Heart left ventricle (tissue), 16 donors: ENCODE measurements around the gene SLFN5. TPM values are rescaled to one million over a fixed set of nuclear protein-coding genes. Genes with fewer than 3 reads are reported as not detected.

Experiments used
- ATAC-seq, 4 donors: fragments of 200-7000 bp; cut with Tn5 transposase; one replicate each; pipeline ENCODE4 v1.9.1; 2020 to 2022; ENCODE audit warnings: moderate library complexity in 4 of 4, mild to moderate bottlenecking in 3 of 4, moderate number of reproducible peaks in 1 of 4
- DNase-seq, 5 donors: peaks; one replicate each; pipeline ENCODE4 v3.0.0-alpha.2; 2020
- H3K27ac ChIP-seq, 12 donors: fragments of 200-600 bp; sonication (generic) in 4 of 12; one replicate each; pipeline versions ENCODE4 v1.5.0 to v1.8.0; 2016 to 2022; ENCODE audit warnings: mild to moderate bottlenecking in 2 of 12
- H3K27me3 ChIP-seq, 9 donors: fragments of 200-600 bp; sonication (generic) in 2 of 9; one replicate each; pipeline versions ENCODE4 v1.5.1 to v1.8.0; 2016 to 2022; ENCODE audit warnings: mild to moderate bottlenecking in 3 of 9
- H3K36me3 ChIP-seq, 9 donors: fragments of 200-600 bp; sonication (generic) in 2 of 9; one replicate each; pipeline versions ENCODE4 v1.5.0 to v1.8.0; 2018 to 2022; ENCODE audit warnings: mild to moderate bottlenecking in 2 of 9
- H3K4me1 ChIP-seq, 12 donors: fragments of 200-600 bp; sonication (generic) in 4 of 12; one replicate each; pipeline versions ENCODE4 v1.5.0 to v1.8.0; 2016 to 2022; ENCODE audit warnings: mild to moderate bottlenecking in 3 of 12
- H3K4me3 ChIP-seq, 12 donors: fragments of 200-600 bp; sonication (generic) in 4 of 12; one replicate each; pipeline versions ENCODE4 v1.5.0 to v1.8.0; 2017 to 2022; ENCODE audit warnings: mild to moderate bottlenecking in 9 of 12, moderate library complexity in 4 of 12
- H3K9me3 ChIP-seq, 12 donors: fragments of 200-600 bp; sonication (generic) in 4 of 12; one replicate each; pipeline versions ENCODE4 v1.5.0 to v1.8.0; 2016 to 2022; ENCODE audit warnings: mild to moderate bottlenecking in 1 of 12
- CTCF ChIP-seq, 12 donors: fragments of 200-600 bp; sonication (generic) in 4 of 12; IDR thresholded peaks; one replicate each; pipeline versions ENCODE4 v1.5.0 to v1.8.0; 2018 to 2022; ENCODE audit warnings: antibody characterized with exemption in 12 of 12, mild to moderate bottlenecking in 5 of 12
- POLR2A ChIP-seq, 2 donors: fragments of 450-650 bp; IDR thresholded peaks; one replicate each; pipeline ENCODE4 v1.6.1; 2017; ENCODE audit warnings: antibody characterized with exemption in 2 of 2, mild to moderate bottlenecking in 2 of 2, moderate library complexity in 2 of 2
- WGBS, 4 donors: extraction: QIAGEN DNeasy Blood & Tissue Kit in 2 of 4; methylation state at CpG; one replicate each; pipeline versions ENCODE4 v1.1.5 to v1.1.7; 2013 to 2018; 5-methylcytosine and 5-hydroxymethylcytosine counted together
- intact Hi-C, 10 donors: fragments of 100-400 bp; cut with DNase I; formaldehyde crosslinking; loops; one replicate each; pipeline versions ENCODE4 v1.11.1 to v1.14.2; 2022
- polyA plus RNA-seq, 2 donors: library from polyadenylated mRNA; stranded (reverse); fragments of 200-250 nt; gene quantifications; one replicate each; pipeline ENCODE4 v1.2.3, GENCODE V29; 2013
- total RNA-seq, 9 donors: library from RNA; depleted of rRNA in 2 of 9; stranded (reverse); fragments of >200 nt in 2 of 9; fragmentation: NEBNext Ultra II Directional in 3 of 9; extraction: Animal tissue kit (Norgen Biotek cat#: 25700) in 3 of 9; gene quantifications; one replicate each; pipeline versions ENCODE4 v1.1.0 to v1.2.4, GENCODE V29; 2016 to 2023
- donor health status: ischemic (EF 13 %, LVEDD 7.1; RV severe dilation, severe dysfunction).
- donor health status: healthy with polysubstance abuse.
- donor health status: DM: no; HTN: yes; CAD: no.
- donor health status: DM: no; HTN: no; CAD: no.
- donor health status: ischemic (EF 25% LVEDD 6.9; RV normal size, moderate dysfunction).
- donor health status: ischemic (EF 25% LVEDD 5.7; RV mildly dilated, moderate dysfunction).
- donor health status: healthy.
- donor health status: DM: yes; HTN: yes; CAD: no.
- donor health status: ischemic (EF 35%, LVEDD 5.7; RV mildly dilated, moderate dysfunction).
- donor health status: nonischemic (EF 11% LVEDD 7.7; RV severe dilation, severe dysfunction).
- donor health status: DM: yes; HTN: yes; CAD: no.
- donor health status: PGD.
- donor health status: ischemic (EF 29% LVEDD 5.4; RV normal size, mild dysfunction).
- donor health status: nonischemic (EF 23%, LVEDD 6.1; RV moderate dilation, normal function).

Gene SLFN5
- total and polyA plus RNA-seq, 11 donors: 3.0 to 41.4 (median 13.7) TPM

- Histone ChIP-seq H3K4me3 (no peak overlapping the region), H3K27me3 (peaks cover 0 to 6% (median 0%) of the 10 kb centered on the region in 9 donors), H3K36me3 (no peaks in the 10 kb centered on the region), H3K9me3 (no peaks in the 10 kb centered on the region), H3K27ac (peak overlapping the region in 8 of 12 donors; percentile 26 to 78 (median 61)), H3K4me1 (peaks cover 0 to 38% (median 6%) of the 10 kb centered on the region in 12 donors)
- DNase-seq (no peak), ATAC-seq (no peak)
- WGBS, 4 donors: 82 to 94% (median 91%) methylated on average over 4 of the region's 4 CpGs
- intact Hi-C loops: loop anchor here in 1 of 10 donors (10.0 kb wide), 1 partner anchor 58 kb away; no protein-coding TSS in a partner anchor
- TF ChIP-seq POLR2A (IDR thresholded peaks at IDR 0.05) (no peak), CTCF (IDR thresholded peaks at IDR 0.05) (no peak)
Measured at GRCh38 chr17:35212668-35213067, 30.2 kb upstream of the SLFN5 start.

DNA sequence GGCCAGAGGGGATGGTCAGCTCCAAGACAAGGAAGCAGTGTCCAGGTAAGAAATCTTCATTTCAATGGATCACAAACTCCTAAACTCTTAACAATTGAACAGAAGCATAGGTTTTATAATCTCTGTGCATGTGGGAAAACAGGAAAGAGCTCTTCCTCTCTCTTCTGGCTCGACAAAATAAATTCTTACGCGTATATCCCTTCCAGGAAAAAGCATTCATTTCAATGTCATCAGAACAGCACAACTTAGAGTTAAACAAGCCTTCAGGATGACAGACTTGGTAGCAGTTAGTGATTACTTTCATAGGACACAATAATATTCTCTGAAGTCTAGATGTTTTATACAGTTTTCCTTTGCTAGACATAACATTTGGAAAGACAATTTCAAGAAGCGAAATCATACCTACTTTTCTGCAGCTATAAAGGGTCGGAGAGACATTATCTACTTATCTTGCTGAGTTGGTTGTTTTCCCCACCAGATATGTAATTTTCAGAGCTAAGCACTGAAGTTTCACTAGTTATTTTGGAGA, 29.4 kb upstream of the SLFN5 start:
- peak overlapping the region in 11 of 12 donors; percentile 24 to 78 (median 60) for H3K27ac ChIP-seq
- H3K4me1 ChIP-seq: peaks cover 0 to 46% (median 6%) of the 10 kb centered on the region in 12 donors
- ATAC-seq: peak in 1 of 4 donors; percentile 64
- intact Hi-C loops: loop anchor here in 1 of 10 donors (10.0 kb wide), 1 partner anchor 59 kb away; no protein-coding TSS in a partner anchor
- no peaks in the 10 kb centered on the region for H3K9me3 ChIP-seq
- DNase-seq: no peak
- H3K27me3 ChIP-seq: peaks cover 0 to 3% (median 0%) of the 10 kb centered on the region in 9 donors
- H3K4me3 ChIP-seq: no peak overlapping the region
- no peaks in the 10 kb centered on the region for H3K36me3 ChIP-seq
- no peak for TF ChIP-seq POLR2A (IDR thresholded peaks at IDR 0.05)
- no peak for TF ChIP-seq CTCF (IDR thresholded peaks at IDR 0.05)
- 50 to 68% (median 56%) methylated on average over 5 of the region's 5 CpGs for whole genome bisulfite sequencing, 4 donors

DNA sequence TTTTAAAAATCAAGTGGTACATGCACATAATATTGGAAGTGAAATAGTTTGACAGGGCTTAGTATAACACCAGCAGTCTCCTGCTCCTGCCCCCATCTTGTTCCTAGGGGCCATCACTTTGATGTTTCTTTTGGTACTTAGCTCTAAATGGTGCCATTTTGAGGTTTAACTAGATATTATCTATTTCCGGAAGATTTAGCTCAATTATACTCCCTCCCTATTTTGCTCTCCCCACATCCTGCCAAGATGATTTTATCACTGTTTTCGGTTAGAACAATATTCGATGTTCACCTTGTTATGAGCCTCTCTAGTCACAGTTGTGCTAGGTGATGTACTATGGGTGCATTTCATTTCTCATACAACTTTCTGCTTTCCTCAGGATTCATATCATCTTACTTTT, 28.7 kb upstream of the SLFN5 start:
- peak overlapping the region in 9 of 12 donors; percentile 26 to 78 (median 62) for H3K27ac ChIP-seq
- intact Hi-C loops: loop anchor here in 1 of 10 donors (10.0 kb wide), 1 partner anchor 59 kb away; no protein-coding TSS in a partner anchor
- no peak for TF ChIP-seq POLR2A (IDR thresholded peaks at IDR 0.05)
- no peak for TF ChIP-seq CTCF (IDR thresholded peaks at IDR 0.05)
- DNase-seq (no peak), ATAC-seq (peak in 1 of 4 donors; percentile 13)
- no peaks in the 10 kb centered on the region for H3K36me3 ChIP-seq
- 46 to 56% (median 54%) methylated on average over 3 of the region's 3 CpGs for WGBS, 4 donors
- H3K27me3 ChIP-seq: no peaks in the 10 kb centered on the region
- no peaks in the 10 kb centered on the region for H3K9me3 ChIP-seq
- H3K4me3 ChIP-seq: no peak overlapping the region
- peaks cover 0 to 53% (median 7%) of the 10 kb centered on the region in 12 donors for H3K4me1 ChIP-seq

DNA sequence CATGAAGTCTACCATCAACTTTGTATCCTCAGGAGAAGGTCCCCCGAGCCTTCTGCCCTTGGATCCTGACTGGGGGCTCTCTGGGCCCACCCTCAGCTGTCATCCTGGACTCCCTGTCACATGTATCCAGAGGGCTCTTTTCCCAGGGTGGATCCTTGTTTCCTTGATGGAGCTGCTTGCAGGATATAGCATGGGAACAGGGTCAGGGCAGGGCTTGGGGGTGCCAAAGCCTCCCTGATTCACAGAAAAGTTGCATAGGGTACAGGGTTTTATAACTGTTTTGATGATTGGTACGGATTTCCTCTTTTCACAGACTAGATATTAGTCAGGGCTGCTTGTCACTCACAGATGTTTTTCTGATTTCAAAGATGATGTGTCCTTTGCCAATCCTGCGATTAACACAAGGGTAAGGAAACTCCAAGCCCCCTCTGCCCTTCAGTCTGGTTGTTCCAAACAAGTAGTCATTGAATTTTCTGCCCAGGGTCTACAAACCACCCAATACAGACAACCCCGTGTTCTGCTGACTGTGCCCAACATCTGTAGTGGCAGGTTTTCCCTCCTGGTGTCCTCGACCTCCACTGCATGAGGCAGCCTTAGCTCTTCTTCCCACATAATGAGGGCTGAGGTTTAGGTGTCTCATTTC, 28.1 kb upstream of the SLFN5 start:
- WGBS, 4 donors: 50 to 62% (median 55%) methylated on average over 5 of the region's 5 CpGs
- peaks cover 0 to 59% (median 12%) of the 10 kb centered on the region in 12 donors for H3K4me1 ChIP-seq
- no peak for DNase-seq
- no peaks in the 10 kb centered on the region for H3K9me3 ChIP-seq
- H3K36me3 ChIP-seq: no peaks in the 10 kb centered on the region
- peak overlapping the region in 9 of 12 donors; percentile 26 to 78 (median 62) for H3K27ac ChIP-seq
- ATAC-seq: peak in 1 of 4 donors; percentile 52
- H3K27me3 ChIP-seq: no peaks in the 10 kb centered on the region
- H3K4me3 ChIP-seq: no peak overlapping the region
- no peak for TF ChIP-seq CTCF (IDR thresholded peaks at IDR 0.05)
- TF ChIP-seq POLR2A (IDR thresholded peaks at IDR 0.05): no peak
- intact Hi-C loops: loop anchor here in 1 of 10 donors (10.0 kb wide), 1 partner anchor 60 kb away; no protein-coding TSS in a partner anchor
